HepG2 (cell line): ENCODE results near the gene DNAL4. TPM values are rescaled to one million over a fixed set of nuclear protein-coding genes. Genes with fewer than 3 reads are reported as not detected.

Source experiments
- ATF2 ChIP-seq: sonication (generic); formaldehyde crosslinking; IDR thresholded peaks from 2 replicates; pipeline ENCODE4 v1.4.0; 2020; ENCODE audit warnings: missing genetic modification reagents
- DRAP1 ChIP-seq: IDR thresholded peaks from 2 replicates; pipeline ENCODE4 v1.6.1; 2016; ENCODE audit warnings: missing genetic modification reagents, missing compliant biosample characterization
- FOXK2 ChIP-seq: fragments of 450-650 bp; IDR thresholded peaks from 2 replicates; pipeline ENCODE4 v1.6.1; 2016
- GPBP1L1 ChIP-seq: sonication (generic); formaldehyde crosslinking; IDR thresholded peaks from 2 replicates; pipeline ENCODE4 v1.5.0; 2020; ENCODE audit warnings: mild to moderate bottlenecking, missing genetic modification reagents
- KIAA2018 ChIP-seq: sonication (generic); formaldehyde crosslinking; IDR thresholded peaks from 2 replicates; pipeline ENCODE4 v1.5.0; 2020; ENCODE audit warnings: mild to moderate bottlenecking, missing genetic modification reagents, borderline replicate concordance
- MED13 ChIP-seq: sonication (generic); formaldehyde crosslinking; IDR thresholded peaks from 2 replicates; pipeline ENCODE4 v1.5.0; 2020; ENCODE audit warnings: missing genetic modification reagents
- NFE2L1 ChIP-seq: sonication (generic); formaldehyde crosslinking; IDR thresholded peaks from 2 replicates; pipeline ENCODE4 v1.4.0; 2020; ENCODE audit warnings: missing genetic modification reagents, mild to moderate bottlenecking, borderline replicate concordance
- NFKBIZ ChIP-seq: IDR thresholded peaks from 2 replicates; pipeline ENCODE4 v1.6.1; 2018; ENCODE audit warnings: missing genetic modification reagents, missing compliant biosample characterization
- SMAD1 ChIP-seq: sonication (generic); formaldehyde crosslinking; IDR thresholded peaks from 2 replicates; pipeline ENCODE4 v1.4.0; 2020; ENCODE audit warnings: missing genetic modification reagents, low read depth, mild to moderate bottlenecking, borderline replicate concordance
- SNAI1 ChIP-seq: sonication (generic); formaldehyde crosslinking; IDR thresholded peaks from 2 replicates; pipeline ENCODE4 v1.5.0; 2020; ENCODE audit warnings: mild to moderate bottlenecking, missing genetic modification reagents, borderline replicate concordance
- ZNF337 ChIP-seq: sonication (generic); formaldehyde crosslinking; IDR thresholded peaks from 2 replicates; pipeline ENCODE4 v1.5.1; 2020; ENCODE audit warnings: missing genetic modification reagents, low read depth, mild to moderate bottlenecking, borderline replicate concordance
- ZNF33B ChIP-seq: sonication (generic); formaldehyde crosslinking; IDR thresholded peaks from 2 replicates; pipeline ENCODE4 v1.5.1; 2020; ENCODE audit warnings: mild to moderate bottlenecking, missing genetic modification reagents
- ZNF451 ChIP-seq: sonication (generic); formaldehyde crosslinking; IDR thresholded peaks from 2 replicates; pipeline ENCODE4 v1.5.0; 2020; ENCODE audit warnings: mild to moderate bottlenecking, missing genetic modification reagents
- ZNF598 ChIP-seq: sonication (generic); formaldehyde crosslinking; IDR thresholded peaks from 2 replicates; pipeline ENCODE4 v1.5.1; 2020; ENCODE audit warnings: mild to moderate bottlenecking, missing genetic modification reagents, borderline replicate concordance
- ZNF678 ChIP-seq: sonication (generic); formaldehyde crosslinking; IDR thresholded peaks from 2 replicates; pipeline ENCODE4 v1.4.0; 2020; ENCODE audit warnings: mild to moderate bottlenecking, missing genetic modification reagents
- ZNF800 ChIP-seq: sonication (generic); formaldehyde crosslinking; IDR thresholded peaks from 2 replicates; pipeline ENCODE4 v1.4.0; 2020; ENCODE audit warnings: missing genetic modification reagents
- polyA plus RNA-seq, 8 experiments: library from polyadenylated mRNA; depleted of rRNA in 3 of 8; stranded (reverse) in 7 of 8; unstranded in 1 of 8; fragments of >200 nt; fragmentation: Illumina TruSeq in 4 of 8; extraction: Trizol in 4 of 8; gene quantifications; 2 replicates each; pipeline versions ENCODE4 v1.2.1 to v1.2.3, GENCODE V29; 2011 to 2016; ENCODE audit warnings: low read depth in 4 of 8, missing spikeins in 1 of 8, mixed read lengths in 1 of 8; ENCODE audit not compliant: insufficient read depth in 1 of 8
- total RNA-seq, 5 experiments: library from RNA; depleted of rRNA; stranded (reverse); fragments of >200 nt; fragmentation: Illumina TruSeq; extraction: Trizol; gene quantifications; 2 replicates each; pipeline ENCODE4 v1.2.3, GENCODE V29; 2016; ENCODE audit warnings: low read depth in 1 of 5

DNAL4 gene
- total and polyA plus RNA-seq, 2 of the 13 experiments (the other 11 are each of a cell fraction or from before 2014, with no cell fraction given) = 8.0 to 10.7 TPM

GRCh38 chr22:38766076-38766777, 27.7 kb downstream of the DNAL4 start (continued):
- TF ChIP-seq KIAA2018 (no peak), SNAI1 (no peak), NFKBIZ (CRISPR knock-in tag) (no peak), NFE2L1 (CRISPR knock-in tag) (no peak), DRAP1 (CRISPR knock-in tag) (0 out of 2 replicates have a peak, but pooled peaks have one; percentile 20), ZNF678 (no peak), ZNF33B (CRISPR knock-in tag) (no peak), FOXK2 (no peak), SMAD1 (no peak), ZNF800 (CRISPR knock-in tag) (no peak), MED13 (CRISPR knock-in tag) (no peak), ZNF337 (CRISPR knock-in tag) (no peak), GPBP1L1 (no peak), ZNF598 (no peak), ATF2 (peak; percentile 23; the same call in 1 of the 2 replicates), ZNF451 (CRISPR knock-in tag) (no peak)
